G401 (cell line): ENCODE measurements around the gene EIF5A2. TPM values are rescaled to one million over a fixed set of nuclear protein-coding genes. Genes with fewer than 3 reads are reported as not detected.
"Not testable (repeated sequence)": the region's sequence is repeated elsewhere in the genome, so short reads cannot be mapped to it uniquely, and the experiment has no call there.

ENCODE experiments used
- DNase-seq: peaks from one replicate; pipeline ENCODE4 v3.0.0-alpha.2; 2015; ENCODE audit warnings: low spot score
- in situ Hi-C: cut with HindIII; loops from 2 replicates; pipeline ENCODE4 v1.10.0; 2016; ENCODE audit warnings: low sequenced_read_pairs, mixed read lengths
- total RNA-seq: library from RNA; depleted of rRNA; stranded (reverse); fragments of >200 nt; shearing (Covaris generic); gene quantifications from 2 replicates; pipeline ENCODE4 v1.2.3, GENCODE V29; 2014; rRNA removed

Gene EIF5A2
- 9.0 and 15.6 TPM in 2 replicates for total RNA-seq

DNA sequence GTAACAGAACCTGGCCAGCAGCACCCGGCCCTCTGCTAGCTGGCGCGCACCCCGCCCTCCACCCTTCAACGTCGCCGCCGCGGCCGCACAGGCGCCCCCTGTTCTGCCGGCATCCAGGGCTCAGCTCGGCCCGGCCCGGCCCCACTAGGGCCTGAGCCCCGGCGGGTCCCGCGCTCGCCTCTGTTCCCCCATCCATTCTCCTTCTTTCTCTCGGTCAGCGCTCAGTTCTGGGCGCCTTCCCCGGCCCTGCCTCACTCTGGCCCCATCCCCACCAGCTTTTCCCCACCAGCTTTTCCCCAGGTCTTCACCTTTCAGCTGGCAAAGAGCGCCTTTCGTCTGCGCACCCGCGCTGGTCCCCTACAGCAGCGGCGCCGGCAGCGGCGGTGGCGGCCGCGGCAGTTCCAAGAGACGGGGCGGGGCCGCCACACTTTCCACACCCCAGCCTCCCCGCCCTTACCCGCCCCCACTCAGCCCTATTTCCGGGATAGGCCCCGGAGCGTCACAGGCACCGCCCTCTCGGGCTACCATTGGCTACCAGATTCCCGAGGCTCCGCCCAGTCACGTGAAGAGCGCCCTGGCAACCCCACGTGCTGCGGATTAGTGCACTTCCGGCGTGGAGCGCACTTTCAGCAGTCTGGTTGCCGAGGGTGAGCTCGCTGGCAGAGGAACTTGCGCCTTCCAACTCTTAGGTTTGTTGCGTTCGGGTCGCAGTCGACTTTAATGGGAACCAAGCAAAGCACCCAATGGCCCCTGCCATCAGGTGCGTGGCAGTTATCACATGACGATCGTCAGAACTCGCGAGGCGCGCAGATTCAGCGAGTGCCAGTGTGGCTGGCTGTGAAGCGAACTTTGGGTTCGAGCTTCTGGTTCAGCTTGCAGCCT lies at the start of gene EIF5A2:
Gene EIF5A2 (minus strand): TSS at position 403 of the 882 bp plus-strand sequence. CDS start 831 bp downstream, outside the sequence.
- peak; percentile 59 for DNase-seq
- in situ Hi-C loops: no loop called here

DNA sequence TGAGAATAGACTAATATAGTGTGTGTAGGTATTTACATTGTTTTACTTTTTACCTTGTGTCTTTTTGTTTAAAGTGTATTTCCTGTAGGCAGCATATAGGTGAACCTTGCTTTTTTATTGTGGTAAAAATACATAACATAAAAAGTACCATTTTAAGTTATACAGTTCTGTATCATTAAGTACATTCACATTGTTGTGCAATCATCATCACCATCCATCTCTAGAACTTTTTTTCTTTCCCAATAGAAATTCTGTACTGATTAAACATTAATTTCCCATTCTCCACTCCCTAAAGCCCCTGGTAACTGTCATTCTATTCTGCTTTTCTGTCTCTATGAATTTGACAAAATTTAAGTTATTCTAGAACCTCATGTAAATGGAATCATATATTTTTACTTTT lies 48.2 kb upstream of the EIF5A2 start:
- in situ Hi-C loops: no loop called here
- no peak for DNase-seq

DNA sequence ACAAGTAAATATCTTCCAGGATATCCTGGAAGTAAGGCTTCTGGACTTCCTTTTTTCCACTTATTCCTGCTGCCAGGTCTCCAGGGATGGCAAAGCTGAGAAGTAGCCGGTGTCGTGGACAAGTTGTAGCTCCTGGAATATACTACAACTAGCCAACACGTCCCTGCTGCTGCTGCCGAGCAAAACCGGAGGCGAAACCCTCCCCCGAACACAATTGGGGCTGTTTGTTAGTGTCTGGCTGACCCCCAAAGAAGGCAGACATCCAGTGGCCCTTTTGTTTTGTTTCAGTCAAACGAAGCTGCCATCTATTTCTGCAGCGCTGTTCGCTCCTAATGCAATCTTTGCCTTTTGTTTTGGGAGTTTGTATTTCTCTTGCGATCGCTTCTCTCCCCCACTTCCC lies 45.3 kb upstream of the EIF5A2 start:
- in situ Hi-C loops: no loop called here
- no peak for DNase-seq

DNA sequence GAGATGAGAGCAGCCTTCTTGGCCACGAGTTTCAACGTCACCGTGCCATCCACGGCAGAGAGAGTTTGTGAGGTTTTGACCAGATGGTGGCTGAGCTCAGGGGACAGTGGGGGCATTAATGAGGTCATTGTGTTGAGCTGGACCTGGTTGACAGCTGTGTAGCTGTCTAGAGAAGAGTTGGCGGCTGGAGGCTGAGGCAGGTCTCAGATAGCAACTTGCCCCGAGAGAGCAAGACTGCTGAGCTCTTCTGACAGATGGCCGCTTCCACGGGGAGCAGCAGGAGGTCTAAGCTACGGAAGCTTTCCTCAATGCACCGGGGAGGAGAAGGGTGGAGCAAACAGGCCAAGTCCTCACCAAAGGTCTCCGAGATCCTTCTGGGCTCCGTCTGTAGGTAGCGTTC lies 44.8 kb upstream of the EIF5A2 start:
- in situ Hi-C loops: no loop called here

DNA sequence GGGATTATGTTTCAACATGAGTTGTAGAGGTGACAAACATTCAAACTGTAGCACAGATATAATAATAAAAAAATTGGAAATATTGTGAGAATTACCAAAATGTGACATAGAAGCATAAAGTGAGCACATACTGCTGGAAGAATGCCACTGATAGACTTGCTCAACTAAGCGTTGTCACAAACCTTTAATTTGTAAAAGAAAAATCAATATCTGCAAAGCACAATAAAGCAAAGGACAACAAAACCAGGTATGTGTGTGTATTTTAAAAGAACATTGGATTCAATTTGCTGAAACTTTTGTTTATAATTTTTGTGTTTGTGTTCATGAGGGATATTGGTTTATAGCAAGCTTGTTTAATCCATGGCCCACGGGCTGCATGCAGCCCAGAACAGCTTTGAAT lies 40.8 kb upstream of the EIF5A2 start:
- DNase-seq: no peak
- in situ Hi-C loops: no loop called here

More for the DNA sequence above, 44.8 kb upstream of the EIF5A2 start:
- DNase-seq: no peak

DNA sequence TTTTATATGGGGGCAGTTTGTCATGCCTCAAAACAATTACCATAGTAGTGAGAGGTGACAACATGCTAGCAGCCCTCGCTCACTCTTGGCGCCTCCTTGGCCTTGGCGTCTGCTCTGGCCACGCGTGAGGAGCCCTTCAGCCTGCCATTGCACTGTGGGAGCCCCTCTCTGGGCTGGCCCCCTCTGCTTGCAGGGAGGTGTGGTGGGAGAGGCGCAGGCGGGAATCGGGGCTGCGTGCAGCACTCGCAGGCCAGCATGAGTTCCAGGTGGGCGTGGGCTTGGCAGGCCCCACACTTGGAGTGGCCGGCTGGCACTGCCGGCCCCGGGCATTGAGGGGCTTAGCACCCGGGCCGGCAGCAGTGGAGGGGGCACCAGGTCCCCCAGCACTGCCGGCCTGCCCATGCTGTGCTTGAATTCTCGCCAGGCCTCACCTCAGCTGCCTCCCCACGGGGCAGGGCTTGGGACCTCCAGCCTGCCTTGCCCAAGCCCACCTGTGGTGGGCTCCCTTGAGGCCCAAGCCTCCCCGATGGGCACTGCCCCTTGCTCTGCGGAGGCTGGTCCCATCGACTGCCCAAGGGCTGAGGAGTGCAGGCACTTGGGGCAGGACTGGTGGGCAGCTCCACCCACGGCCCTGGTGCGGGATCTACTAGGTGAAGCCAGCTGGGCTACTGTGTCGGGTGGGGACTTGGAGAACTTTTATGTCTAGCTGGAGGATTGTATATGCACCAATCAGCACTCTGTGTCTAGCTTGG lies 38.8 kb upstream of the EIF5A2 start:
- DNase-seq: no peak
- in situ Hi-C loops: no loop called here

DNA sequence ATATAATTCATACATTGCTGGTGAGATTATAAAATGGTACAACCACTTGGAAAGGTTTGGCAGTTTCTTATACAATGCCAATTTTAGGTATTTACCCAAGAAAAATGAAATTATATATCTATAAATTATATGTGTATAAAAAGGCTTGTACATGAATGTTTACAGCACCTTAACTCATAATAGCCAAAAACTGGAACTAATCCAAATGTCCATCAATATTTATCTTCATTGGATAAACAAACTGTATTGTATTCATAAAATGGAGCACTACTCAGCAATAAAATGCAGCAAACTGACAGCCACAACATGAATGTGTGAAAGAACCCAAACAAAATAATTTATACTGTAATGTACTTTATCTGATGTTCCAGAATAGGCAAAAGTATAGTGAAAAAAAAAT lies 33.6 kb upstream of the EIF5A2 start:
- DNase-seq: no peak
- in situ Hi-C loops: no loop called here

DNA sequence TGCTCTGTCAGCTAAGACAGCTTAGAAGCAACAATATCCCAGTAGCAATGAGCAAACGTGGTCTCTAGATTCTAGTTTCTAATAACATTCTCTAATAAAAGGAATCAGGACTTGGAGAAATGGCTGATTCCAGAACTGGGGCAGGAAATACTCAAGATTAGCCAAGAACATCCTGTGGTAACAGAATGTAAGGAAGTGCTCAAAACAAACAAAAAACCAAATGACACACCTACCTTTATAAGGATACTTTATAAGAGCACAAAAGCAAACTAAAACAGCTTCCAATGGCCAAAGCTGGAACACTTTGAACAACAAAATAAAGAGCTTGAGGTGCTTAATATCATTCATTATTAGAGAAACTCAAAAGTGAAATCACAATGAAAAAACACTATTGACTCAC lies 33.1 kb upstream of the EIF5A2 start:
- no peak for DNase-seq
- in situ Hi-C loops: no loop called here

DNA sequence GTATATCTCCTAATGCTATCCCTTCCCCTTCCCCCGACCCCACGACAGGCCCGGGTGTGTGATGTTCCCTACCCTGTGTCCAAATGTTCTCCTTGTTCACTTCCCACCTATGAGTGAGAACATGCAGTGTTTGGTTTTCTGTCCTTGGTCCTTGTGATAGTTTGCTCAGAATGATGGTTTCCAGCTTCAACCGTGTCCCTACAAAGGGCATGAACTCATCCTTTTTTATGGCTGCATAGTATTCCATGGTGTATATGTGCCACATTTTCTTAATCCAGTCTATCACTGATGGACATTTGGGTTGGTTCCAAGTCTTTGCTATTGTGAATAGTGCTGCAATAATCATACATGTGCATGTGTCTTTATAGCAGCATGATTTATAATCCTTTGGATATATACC lies 24.6 kb upstream of the EIF5A2 start:
- in situ Hi-C loops, DNase-seq: not testable (repeated sequence)

DNA sequence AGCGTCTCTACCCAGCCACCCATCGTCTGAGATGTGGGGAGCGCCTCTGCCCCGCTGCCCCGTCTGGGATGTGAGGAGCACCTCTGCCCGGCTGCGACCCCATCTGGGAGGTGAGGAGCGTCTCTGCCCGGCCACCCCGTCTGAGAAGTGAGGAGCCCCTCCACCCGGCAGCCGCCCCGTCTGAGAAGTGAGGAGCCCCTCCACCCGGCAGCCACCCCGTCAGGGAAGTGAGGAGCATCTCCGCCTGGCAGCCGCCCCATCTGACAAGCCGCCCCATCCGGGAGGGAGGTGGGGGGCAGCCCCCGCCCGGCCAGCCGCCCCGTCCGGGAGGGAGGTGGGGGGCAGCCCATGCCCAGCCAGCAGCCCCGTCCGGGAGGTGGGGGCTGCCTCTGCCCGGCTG lies 15.1 kb upstream of the EIF5A2 start:
- DNase-seq, in situ Hi-C loops: not testable (repeated sequence)

DNA sequence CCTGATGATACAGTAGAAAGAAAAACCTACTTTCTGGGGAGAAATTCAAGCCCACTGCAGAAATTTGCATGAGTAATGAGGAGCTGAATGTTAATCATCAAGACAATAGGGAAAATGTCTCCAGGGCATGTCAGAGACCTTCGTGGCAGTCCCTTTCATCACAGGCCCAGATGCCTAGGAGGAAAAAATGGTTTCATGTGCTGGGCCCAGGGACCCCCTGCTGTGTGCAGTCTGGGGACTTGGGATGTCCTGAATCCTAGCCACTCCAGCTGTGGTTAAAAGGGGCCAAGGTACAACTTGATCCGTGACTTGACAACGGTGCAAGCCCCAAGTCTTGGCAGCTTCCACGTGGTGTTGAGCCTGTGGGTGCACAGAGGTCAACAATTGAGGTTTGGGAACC lies 10.3 kb upstream of the EIF5A2 start:
- DNase-seq: no peak
- in situ Hi-C loops: no loop called here

DNA sequence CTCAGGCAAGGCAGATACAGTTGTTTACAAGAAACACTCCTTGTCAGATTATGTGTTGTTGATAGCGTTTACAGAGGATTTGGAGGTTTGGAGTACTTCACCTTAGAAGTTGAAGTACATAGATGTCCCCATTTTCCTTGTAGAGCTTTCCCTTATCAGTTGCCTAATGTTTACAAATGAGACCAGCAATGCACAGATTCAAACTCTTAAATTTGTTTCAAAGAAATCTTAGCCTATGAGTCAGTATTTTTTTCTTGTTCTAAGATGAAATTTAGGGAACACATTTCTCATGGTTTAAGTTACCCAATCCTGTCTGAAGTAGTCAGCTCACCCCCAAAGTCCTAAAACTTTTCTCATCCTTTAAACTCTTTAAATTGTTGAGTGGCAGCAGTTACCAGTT lies 6.3 kb upstream of the EIF5A2 start:
- DNase-seq: no peak
- in situ Hi-C loops: no loop called here

DNA sequence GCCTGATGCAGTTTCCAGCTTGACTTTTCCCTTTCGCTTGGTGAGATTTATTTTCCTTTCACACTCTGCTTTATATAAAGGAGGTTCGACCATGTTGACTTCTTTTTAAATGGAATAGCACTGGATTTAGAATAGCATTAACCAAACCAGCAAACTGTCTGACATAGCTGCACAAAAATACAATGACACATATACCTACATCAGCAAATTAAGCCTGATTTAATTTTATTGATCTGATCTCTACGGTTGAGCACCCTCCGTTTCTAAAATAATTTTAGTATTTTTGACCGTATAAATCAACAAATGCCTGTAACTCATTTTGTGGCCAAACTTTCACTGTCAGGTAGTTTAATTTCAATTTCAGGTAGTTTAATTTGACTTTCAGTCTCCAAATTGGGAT lies 5.8 kb upstream of the EIF5A2 start:
- DNase-seq: no peak
- in situ Hi-C loops: no loop called here

DNA sequence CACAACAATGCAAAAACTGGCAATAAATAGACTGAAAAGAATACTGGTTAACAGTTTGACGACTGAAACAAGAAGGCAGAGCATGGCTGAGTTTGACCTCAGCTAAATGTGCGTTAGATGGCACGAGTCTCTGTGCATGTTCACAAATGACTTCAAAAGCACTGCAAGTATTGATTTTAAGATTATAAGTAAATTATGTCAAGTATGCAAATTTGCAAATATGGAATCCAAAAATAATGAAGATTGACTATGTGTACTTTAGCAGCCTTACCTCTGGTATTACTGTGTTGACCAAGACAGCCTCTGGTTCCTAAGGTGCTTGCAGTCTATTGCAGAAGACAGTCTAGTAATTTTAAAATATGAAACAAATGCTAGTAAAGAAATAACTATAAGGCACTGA lies 2.6 kb upstream of the EIF5A2 start:
- no peak for DNase-seq
- in situ Hi-C loops: no loop called here

DNA sequence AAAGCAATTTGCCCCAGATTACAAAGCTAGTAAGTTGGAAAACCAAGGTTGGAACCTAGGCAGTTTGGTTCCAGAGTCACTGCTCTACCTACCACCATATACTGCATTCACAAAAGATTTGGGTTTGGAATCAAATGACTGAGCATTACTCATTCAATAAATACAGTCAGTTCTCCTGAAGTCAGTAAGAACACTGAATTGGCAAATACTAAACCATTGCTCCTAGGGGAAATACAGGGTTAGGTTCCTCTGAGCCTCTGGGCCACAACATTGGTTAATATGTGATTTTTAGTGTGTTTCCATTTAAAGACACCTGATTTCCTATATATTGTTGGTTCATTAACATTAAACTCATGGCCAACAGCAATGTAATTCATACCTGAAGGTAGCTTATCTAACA lies 2.1 kb upstream of the EIF5A2 start:
- no peak for DNase-seq
- in situ Hi-C loops: no loop called here

DNA sequence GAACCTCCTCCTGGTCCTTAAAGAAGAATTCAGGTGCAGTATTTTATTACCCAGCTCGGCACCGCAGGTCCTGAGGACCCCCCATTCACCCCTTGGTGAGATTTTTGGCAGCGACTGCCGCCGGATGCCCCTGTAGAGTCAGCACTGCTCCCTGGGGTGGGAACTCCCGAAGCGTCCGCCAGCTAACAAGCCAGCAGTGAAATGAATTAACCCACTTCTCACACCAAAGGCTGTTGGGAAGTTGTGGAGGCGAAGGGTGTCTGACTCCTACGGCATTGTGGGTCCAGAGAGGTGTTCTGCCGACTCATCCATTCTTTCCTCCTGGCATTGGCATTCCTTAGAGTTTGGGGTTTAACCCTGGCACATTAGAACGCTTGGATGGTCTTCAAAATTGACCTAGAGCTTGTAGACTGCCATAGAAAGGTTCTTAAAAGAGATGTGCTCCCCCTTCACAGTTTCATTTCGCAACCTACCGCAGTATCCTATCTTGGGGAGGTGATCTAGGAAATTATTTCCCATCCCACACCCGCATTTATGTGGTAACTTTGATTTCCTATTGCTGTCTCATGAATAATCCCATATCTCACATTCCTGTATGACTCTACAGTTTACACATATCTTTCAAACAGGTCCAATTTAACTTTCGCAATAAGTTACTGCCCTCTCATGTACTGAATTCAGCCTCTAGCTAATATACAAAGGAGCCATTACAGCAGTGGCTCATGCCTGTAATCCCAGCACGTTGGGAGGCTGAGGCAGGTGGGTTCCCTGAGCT lies 879 bp upstream of the EIF5A2 start:
- DNase-seq: no peak
- in situ Hi-C loops: no loop called here

DNA sequence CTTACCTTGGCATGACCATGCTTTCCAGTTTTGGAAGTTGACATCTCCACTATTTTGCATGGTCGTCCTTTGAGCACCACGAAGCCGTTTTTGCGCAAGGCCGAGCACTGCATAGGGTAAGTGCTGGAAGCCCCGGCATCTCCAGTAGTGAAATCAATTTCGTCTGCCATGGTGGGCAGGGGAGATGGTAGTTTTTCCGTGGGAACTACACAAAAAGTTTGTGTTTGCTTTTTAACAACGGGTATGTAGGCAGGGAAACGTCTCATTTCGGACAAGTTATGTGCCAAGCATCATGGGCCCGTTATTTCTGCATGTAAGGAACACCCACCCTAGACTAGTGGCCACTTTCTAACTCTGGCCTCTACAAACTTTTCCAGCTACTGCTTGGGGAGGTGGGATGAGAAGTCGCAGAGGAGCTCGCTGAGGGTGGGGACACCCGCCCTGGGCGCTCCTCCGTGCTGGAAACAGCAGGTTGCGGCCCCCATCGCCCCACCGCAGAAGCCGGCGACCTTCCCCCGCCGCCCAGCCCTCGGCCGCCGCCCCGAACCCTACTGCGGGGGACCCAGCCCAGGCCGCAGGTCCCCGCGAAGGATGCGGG lies 701 bp downstream of the EIF5A2 start:
- DNase-seq: no peak
- in situ Hi-C loops: no loop called here

DNA sequence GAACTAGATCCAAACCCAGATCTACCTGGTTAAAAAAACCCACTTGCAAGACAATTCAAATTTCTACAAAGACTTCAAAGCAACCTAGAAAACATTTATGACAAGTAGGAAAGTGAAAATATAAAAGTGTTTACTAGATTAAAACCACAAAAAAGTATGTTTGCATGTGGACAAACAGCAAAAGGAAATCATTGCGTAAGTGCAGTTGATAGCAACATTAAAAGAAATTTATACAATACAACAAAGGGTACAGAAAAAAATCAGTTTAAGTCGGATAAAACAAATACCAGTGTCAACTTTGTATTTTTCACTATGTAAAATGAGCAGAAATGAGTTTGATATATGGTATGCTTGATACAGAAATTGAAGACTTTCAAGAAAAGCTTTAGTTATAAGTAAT lies 2.6 kb downstream of the EIF5A2 start:
- in situ Hi-C loops: no loop called here
- DNase-seq: no peak

DNA sequence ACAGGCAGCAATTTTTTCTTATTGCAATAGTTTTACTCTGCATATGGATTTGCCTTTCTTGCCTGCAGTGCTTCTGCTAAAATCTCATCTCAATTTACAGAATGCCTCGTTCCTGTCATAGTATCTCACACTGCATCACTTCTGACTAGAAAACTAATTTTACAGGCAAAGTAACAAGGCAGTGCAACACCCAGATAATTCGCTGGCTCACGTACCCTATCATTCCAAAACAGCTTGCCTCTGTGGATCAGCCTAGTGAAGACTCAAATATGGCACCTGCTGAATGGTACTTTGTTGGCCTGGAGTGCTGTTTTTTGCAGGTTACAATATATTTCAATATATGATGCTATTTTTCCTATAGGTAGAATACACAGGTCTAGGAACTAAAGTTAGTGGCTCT lies 5.3 kb downstream of the EIF5A2 start:
- in situ Hi-C loops: no loop called here
- DNase-seq: no peak
